Measurements from ENCODE around the gene FAAH. TPM values are rescaled to one million over a fixed set of nuclear protein-coding genes. Genes with fewer than 3 reads are reported as not detected.
"Not testable (repeated sequence)": the region's sequence is repeated elsewhere in the genome, so short reads cannot be mapped to it uniquely, and the experiment has no call there.

The FAAH gene
- total RNA-seq (2014; rRNA removed; shearing (Covaris generic)) = 12.6 and 19.8 TPM in 2 replicates

DNA sequence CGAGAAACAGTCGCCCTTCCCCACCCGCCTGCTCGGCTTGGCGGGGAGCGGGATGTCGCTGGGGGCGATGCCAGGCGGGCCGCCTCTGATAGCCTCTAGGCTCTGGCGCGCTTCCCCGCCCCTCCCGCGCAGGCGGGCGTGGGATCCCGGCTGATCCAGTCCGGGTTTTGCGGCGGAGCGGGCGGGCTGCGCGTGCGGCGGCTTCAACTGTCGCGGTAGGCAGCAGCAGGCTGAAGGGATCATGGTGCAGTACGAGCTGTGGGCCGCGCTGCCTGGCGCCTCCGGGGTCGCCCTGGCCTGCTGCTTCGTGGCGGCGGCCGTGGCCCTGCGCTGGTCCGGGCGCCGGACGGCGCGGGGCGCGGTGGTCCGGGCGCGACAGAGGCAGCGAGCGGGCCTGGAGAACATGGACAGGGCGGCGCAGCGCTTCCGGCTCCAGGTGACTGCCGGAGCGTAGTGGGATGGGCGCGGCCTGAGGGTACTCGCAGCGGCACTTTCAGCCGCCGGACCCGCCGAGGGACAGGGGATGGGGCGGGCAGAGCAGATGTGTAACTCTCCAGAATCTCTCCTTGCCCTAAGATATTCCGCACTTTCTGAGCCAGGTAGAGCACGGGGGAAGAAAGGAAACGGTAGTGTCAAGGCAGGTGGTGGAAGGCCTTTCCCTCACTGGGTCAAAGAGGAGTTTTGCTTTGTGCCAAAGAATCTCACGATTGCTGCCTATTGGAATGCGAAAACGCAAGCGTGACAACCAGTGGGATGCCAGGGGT is at the start of gene FAAH:
Gene FAAH, plus strand, starts transcription at position 210 of the 764 bp plus-strand sequence. Its CDS starts 32 bp downstream, at position 242.
- peak within 1 kb of the TSS; percentile 40 for H3K4me3 ChIP-seq (ENCODE audit: insufficient read depth, low read depth, low read length)
- peak; percentile 94 for DNase-seq

DNA sequence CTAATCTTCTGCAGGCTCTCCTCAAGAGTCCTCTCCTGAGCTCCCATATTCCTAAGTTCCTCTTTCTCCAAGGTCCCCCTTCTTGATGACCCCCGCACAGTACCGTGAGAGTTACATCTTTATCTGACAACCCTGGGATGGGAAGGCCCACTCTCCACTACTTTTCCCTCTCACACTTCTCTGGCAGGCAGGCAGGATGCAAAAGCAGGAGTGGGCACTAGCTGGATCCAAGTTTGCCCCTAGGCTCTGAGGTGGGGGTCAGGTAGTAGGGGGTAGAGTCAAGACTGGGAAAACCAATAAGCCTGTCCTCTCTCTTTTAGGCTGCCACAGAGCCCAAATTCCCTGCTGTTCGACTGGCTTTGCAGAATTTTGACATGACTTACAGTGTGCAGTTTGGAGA is 49.6 kb upstream of the FAAH start:
- no peak for DNase-seq
- Histone ChIP-seq H3K4me3 (ENCODE audit: insufficient read depth, low read depth, low read length) (no peak overlapping the region), H3K27me3 (ENCODE audit: control insufficient read depth, insufficient read depth, low read length) (no peaks in the 10 kb centered on the region), H3K36me3 (replicated peaks; ENCODE audit: control insufficient read depth, insufficient read depth, low read length) (peaks cover 19% of the 10 kb centered on the region)

More for the DNA sequence above, at the start of gene FAAH:
- peaks cover 10% of the 10 kb centered on the region for H3K27me3 ChIP-seq (ENCODE audit: control insufficient read depth, insufficient read depth, low read length)
- no peaks in the 10 kb centered on the region for H3K36me3 ChIP-seq (replicated peaks; ENCODE audit: control insufficient read depth, insufficient read depth, low read length)

DNA sequence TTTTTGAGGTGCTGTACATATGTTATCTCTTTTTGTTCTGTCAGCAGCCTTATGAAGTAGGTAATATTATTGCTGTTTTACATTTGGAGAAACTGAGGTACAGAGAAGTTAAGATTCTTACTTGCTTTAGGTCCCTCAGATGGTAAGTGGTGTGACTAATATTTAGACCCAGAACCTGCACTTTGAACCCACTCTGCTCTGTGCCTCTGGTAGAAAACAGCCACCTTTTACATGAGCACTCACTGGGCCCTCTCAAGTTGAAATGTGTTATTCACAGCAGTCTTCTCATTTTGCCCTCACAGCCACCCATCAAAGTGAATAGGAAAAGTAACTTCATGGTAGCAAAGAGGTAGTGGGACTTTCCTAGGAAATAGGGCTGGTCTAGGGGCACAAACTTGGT is 48.8 kb upstream of the FAAH start:
- DNase-seq = no peak
- Histone ChIP-seq H3K36me3 (replicated peaks; ENCODE audit: control insufficient read depth, insufficient read depth, low read length) (peaks cover 25% of the 10 kb centered on the region), H3K27me3 (ENCODE audit: control insufficient read depth, insufficient read depth, low read length) (no peaks in the 10 kb centered on the region), H3K4me3 (ENCODE audit: insufficient read depth, low read depth, low read length) (no peak overlapping the region)

DNA sequence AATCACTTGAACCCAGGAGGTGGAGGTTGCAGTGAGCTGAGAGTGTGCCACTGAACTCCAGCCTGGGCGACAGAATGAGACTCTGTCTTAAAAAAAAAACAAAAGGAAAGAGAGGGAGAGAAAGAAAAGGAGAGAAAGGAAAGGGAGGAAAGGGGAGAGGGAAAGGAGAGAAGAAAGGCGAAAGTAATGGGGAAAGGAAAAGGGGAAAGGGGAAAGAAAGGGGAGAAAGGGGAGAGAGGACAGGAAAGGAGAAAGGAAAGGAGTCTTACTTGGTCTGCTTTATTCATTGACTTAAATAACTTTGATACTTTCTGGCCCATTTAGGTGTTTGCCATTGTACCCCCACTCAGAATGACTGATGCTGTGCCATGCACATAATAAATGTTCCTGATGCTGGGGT is 41.8 kb upstream of the FAAH start:
- Histone ChIP-seq H3K27me3 (ENCODE audit: control insufficient read depth, insufficient read depth, low read length) (no peaks in the 10 kb centered on the region), H3K36me3 (replicated peaks; ENCODE audit: control insufficient read depth, insufficient read depth, low read length) (peaks cover 22% of the 10 kb centered on the region), H3K4me3 (ENCODE audit: insufficient read depth, low read depth, low read length) (no peak overlapping the region)
- DNase-seq = no peak

DNA sequence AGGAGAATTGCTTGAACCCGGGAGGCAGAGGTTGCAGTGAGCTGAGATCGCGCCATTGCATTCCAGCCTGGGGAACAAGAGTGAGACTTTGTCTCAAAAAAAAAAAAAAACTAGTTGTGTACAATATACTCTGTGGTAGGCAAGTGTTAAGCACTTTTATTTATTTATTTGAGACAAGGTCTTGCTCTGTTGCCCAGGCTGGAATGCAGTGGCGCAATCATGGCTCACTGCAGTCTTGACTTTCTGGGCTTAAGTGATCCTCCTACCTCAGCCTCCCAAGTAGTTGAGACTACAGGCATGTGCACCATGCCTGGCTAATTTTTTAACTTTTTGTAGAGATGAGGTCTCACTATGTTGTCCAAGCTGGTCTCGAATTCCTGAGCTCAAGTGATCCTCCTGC is 38.2 kb upstream of the FAAH start:
- H3K36me3 ChIP-seq (replicated peaks; ENCODE audit: control insufficient read depth, insufficient read depth, low read length) = peaks cover 19% of the 10 kb centered on the region
- H3K27me3 ChIP-seq (ENCODE audit: control insufficient read depth, insufficient read depth, low read length); H3K4me3 ChIP-seq (ENCODE audit: insufficient read depth, low read depth, low read length); DNase-seq: not testable (repeated sequence)

DNA sequence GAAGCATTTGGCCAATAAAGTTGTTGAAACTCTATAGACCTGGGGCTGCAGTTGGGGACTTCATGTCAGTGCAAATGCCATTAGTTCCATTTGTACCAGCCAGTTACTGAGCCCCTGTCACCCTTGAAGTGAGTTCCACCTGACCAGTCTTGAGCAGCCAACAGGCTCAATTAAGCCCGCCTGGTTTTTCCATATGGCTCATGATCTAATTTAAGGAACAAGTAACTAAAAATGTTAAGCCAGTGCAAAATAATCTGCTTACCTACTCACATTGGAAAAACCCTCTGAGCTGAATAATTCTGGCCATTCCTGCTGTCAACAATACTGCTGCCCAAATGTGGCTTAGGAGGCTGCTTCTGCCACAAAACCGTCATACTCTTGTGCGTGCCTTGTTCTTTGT is 32.0 kb upstream of the FAAH start:
- peaks cover 23% of the 10 kb centered on the region for H3K36me3 ChIP-seq (replicated peaks; ENCODE audit: control insufficient read depth, insufficient read depth, low read length)

DNA sequence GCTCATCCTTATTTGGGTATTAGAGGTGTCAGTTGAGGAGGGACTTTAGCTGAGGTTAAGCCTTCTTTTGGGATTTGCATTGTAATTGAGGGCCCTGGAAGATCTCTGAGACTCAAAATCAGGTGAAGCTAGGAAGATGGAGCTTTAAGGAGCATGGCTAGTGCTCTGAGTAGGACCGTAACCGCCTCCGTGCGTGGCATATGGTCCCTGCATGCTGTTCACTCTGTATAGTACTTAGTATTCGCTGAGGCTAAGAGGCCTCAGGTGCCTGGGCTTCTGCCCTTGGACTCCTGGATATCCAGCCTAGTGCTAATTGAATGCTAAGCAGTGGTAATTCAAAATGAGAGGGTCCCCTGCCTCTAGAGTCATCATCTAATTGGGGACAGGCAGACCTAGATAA is 31.0 kb upstream of the FAAH start:
- Histone ChIP-seq H3K27me3 (ENCODE audit: control insufficient read depth, insufficient read depth, low read length) (no peaks in the 10 kb centered on the region), H3K4me3 (ENCODE audit: insufficient read depth, low read depth, low read length) (no peak overlapping the region), H3K36me3 (replicated peaks; ENCODE audit: control insufficient read depth, insufficient read depth, low read length) (peaks cover 21% of the 10 kb centered on the region)
- no peak for DNase-seq

More for the DNA sequence above, 32.0 kb upstream of the FAAH start:
- no peak overlapping the region for H3K4me3 ChIP-seq (ENCODE audit: insufficient read depth, low read depth, low read length)
- H3K27me3 ChIP-seq (ENCODE audit: control insufficient read depth, insufficient read depth, low read length) = no peaks in the 10 kb centered on the region
- no peak for DNase-seq

DNA sequence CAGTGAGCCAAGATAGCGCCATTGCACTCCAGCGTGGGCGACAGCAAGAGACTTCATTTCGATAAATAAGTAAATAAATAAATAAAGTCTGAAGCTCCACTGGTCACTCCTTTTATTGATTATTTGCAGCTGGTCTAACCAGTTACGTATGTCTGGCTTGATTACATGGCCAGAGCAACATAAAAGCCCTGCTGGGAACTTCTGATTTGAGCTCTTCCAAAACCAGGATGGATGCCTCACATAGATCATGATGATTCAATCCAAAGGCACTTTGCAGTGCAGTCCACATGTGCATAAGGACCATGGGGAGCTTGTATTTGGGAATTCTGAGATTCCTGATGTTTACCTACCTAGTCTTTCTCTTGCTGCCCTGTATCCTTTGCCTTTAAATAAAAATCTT is 29.5 kb upstream of the FAAH start:
- Histone ChIP-seq H3K27me3 (ENCODE audit: control insufficient read depth, insufficient read depth, low read length) (no peaks in the 10 kb centered on the region), H3K4me3 (ENCODE audit: insufficient read depth, low read depth, low read length) (no peak overlapping the region), H3K36me3 (replicated peaks; ENCODE audit: control insufficient read depth, insufficient read depth, low read length) (peaks cover 23% of the 10 kb centered on the region)
- no peak for DNase-seq

DNA sequence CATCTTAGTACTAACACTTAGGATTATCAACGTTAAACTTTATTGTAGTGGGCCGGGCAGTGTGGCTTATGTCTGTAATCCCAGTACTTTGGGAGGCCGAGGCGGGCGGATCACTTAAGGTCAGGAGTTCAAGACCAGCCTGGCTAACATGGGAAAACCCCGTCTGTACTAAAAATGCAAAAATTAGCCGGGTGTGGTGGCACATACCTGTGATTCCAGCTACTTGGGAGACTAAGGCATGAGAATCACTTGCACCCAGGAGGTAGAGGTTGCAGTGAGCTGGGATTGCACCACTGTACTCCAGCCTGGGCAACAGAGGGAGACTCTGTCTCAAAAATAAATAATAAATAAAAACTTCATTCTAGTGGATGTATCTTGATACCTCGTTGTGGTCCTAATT is 28.3 kb upstream of the FAAH start:
- H3K4me3 ChIP-seq (ENCODE audit: insufficient read depth, low read depth, low read length); DNase-seq; H3K27me3 ChIP-seq (ENCODE audit: control insufficient read depth, insufficient read depth, low read length): not testable (repeated sequence)
- H3K36me3 ChIP-seq (replicated peaks; ENCODE audit: control insufficient read depth, insufficient read depth, low read length) = peaks cover 19% of the 10 kb centered on the region

DNA sequence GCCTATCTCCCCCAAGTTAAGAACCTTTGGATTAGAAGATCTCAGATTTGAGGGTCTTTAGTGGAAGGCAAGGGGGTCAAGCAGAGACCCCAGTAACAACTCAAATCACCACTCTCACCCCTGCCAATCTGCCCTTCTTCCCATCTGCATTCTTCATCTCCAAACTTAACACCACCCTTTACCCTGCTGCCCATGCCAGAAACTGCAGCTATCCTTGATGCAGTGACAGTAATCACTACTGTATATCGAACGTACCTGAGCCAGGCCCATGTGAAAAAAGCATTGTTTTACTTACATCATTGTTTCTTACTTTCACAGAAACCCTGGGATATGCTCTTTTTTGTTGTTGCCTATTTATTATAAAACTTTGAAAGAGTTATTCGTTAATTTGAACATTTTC is 27.0 kb upstream of the FAAH start:
- H3K27me3 ChIP-seq (ENCODE audit: control insufficient read depth, insufficient read depth, low read length) = no peaks in the 10 kb centered on the region
- peaks cover 9% of the 10 kb centered on the region for H3K36me3 ChIP-seq (replicated peaks; ENCODE audit: control insufficient read depth, insufficient read depth, low read length)
- no peak overlapping the region for H3K4me3 ChIP-seq (ENCODE audit: insufficient read depth, low read depth, low read length)
- no peak for DNase-seq

DNA sequence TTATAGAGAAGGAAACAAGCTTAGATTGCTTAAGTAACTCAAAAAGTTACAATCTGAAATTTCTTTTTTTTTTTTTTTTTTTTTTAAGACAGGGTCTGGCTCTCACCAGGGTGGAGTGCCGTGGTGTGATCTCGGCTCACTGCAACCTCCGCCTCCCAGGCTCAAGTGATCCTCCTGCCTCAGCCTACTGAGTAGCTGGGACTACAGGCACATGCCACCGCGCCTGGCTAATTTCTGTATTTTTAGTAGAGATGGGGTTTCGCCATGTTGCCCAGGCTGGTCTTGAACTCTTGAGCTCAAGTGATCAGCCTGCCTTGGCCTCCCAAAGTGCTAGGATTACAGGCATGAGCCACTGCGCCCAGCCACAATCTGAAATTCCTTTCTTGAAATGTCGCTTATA is 26.4 kb upstream of the FAAH start:
- not testable (repeated sequence) for H3K4me3 ChIP-seq (ENCODE audit: insufficient read depth, low read depth, low read length); H3K36me3 ChIP-seq (replicated peaks; ENCODE audit: control insufficient read depth, insufficient read depth, low read length); DNase-seq; H3K27me3 ChIP-seq (ENCODE audit: control insufficient read depth, insufficient read depth, low read length)

DNA sequence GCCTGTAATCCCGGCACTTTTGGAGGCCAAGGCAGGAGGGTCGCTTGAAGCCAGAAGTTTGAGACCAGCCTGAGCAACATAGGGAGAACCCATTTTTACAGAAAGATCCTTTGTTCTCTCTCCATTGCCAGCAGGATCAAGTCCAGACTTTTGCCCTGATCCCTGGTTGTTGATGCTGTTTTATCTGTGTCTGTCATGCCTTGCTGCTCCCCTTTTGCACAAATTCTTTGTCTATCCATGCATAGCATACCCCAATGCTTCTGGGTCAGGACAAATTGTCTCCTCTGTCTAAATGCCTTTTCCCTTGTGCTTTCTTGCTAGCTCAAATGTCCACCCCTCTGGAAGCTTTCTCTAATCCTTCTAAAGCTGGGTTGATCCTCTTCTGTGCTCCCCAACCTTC is 25.3 kb upstream of the FAAH start:
- Histone ChIP-seq H3K4me3 (ENCODE audit: insufficient read depth, low read depth, low read length) (no peak overlapping the region), H3K36me3 (replicated peaks; ENCODE audit: control insufficient read depth, insufficient read depth, low read length) (peaks cover 3% of the 10 kb centered on the region), H3K27me3 (ENCODE audit: control insufficient read depth, insufficient read depth, low read length) (no peaks in the 10 kb centered on the region)
- DNase-seq = no peak

DNA sequence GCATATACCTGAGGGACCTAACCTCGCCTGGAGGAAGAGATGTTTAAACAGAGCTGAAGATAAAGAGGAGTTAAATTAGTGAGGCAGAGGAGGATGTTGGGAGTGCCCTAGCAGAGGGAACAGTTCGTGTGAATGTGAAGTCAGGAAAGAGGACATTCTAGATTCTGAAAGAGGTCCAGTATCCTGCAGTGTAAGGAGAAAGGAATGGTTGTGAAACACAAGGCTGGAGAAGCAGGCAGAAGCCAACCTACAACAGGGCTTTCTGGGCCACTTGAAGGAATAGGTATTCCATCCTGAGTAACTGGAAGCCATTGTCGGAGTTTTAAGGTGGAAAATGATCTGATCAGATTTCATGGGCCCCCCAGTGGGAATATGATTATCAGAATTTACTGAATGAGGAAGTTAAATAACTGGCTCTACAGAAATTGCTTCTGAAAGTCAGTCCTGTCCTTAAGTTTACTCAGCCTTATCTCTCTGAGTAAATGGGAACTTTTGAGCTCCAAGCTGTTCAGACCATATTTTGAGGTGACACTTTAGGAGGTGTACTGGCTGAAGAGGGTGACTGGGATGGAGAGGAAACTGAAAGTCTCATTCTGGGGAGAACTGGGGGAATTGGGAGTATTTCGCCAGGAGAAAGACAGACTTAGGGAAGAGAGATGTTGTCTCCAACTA is 24.4 kb upstream of the FAAH start:
- H3K36me3 ChIP-seq (replicated peaks; ENCODE audit: control insufficient read depth, insufficient read depth, low read length) = peaks cover 2% of the 10 kb centered on the region
- no peaks in the 10 kb centered on the region for H3K27me3 ChIP-seq (ENCODE audit: control insufficient read depth, insufficient read depth, low read length)
- no peak overlapping the region for H3K4me3 ChIP-seq (ENCODE audit: insufficient read depth, low read depth, low read length)
- DNase-seq = no peak

DNA sequence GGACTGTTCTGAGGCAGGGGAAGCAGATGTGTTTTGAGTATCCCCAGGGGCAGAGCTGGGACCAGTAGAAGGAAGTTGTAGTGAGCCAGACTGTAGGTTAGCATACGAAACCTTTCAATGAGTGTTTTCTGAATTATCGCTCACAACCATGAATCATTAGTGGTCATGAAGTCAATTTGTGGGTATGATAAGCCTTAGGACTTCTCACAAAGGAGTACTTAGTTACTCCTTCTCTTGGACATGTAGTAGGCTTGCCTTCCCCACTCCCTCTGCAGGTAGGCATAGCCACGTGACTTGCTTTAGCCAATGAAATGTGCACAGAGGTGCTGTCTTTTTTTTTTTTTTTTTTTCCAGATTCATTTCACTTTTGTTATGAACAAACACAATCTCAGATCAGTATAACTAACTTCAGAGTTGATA is 23.9 kb upstream of the FAAH start:
- no peak overlapping the region for H3K4me3 ChIP-seq (ENCODE audit: insufficient read depth, low read depth, low read length)
- DNase-seq = no peak
- H3K27me3 ChIP-seq (ENCODE audit: control insufficient read depth, insufficient read depth, low read length) = no peaks in the 10 kb centered on the region
- peaks cover 2% of the 10 kb centered on the region for H3K36me3 ChIP-seq (replicated peaks; ENCODE audit: control insufficient read depth, insufficient read depth, low read length)

DNA sequence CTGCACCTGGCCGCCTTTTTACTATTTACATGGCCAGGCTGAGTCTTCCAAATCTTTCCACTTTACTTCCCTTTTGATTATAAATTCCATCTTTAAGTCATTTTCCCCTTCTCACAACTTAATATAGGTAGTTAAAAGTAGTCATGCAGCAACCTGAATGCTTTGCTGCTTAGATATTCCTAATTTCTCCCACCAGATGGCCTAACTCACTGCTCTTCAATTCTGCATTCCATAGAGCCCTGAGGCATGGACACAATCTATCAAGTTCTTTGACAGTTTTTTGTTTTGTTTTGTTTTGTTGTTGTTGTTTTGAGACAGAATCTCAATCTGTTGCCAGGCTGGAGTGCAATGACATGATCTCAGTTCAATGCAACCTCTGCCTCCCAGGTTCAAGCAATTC is 21.7 kb upstream of the FAAH start:
- no peak overlapping the region for H3K4me3 ChIP-seq (ENCODE audit: insufficient read depth, low read depth, low read length)
- H3K27me3 ChIP-seq (ENCODE audit: control insufficient read depth, insufficient read depth, low read length) = no peaks in the 10 kb centered on the region
- peaks cover 2% of the 10 kb centered on the region for H3K36me3 ChIP-seq (replicated peaks; ENCODE audit: control insufficient read depth, insufficient read depth, low read length)
- DNase-seq = no peak
